ENCODE data around the gene BTK. TPM values are rescaled to one million over a fixed set of nuclear protein-coding genes. Genes with fewer than 3 reads are reported as not detected.

BTK gene
- total and polyA plus RNA-seq, 9 of the 15 experiments (the other 6 are each of a cell fraction or from before 2014, with no cell fraction given): 14.9 to 93.4 (median 65.2) TPM

DNA sequence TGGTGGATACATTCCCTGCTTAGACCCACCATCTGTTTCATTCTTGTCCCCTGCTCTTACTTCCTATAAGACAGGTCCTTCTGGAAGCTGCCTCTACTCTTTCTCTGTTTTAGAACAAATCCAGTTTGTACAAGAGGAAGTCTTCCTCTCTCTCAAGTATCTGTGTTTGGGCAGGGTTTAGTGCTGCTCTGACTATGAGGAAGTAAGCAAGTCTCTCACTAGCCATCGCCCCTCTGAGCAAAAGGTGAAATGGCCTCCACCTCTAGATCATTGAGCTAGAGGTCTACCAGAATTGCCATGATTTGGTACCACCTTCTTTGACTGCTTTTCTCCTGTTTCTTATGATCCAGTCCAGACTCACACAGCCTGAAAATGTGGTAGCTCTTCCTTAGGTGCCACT is 8.4 kb downstream of the BTK start:
- ChIA-PET POLR2A (interaction anchor here (1.8 kb wide), 1 partner anchor 13 kb away, joined by 7 read pairs; the partner anchor contains the start of gene RPL36A), CTCF (ENCODE audit: low intra/inter-chr PET ratio) (no interaction called here)
- H3K36me3 ChIP-seq (ENCODE audit: control insufficient read depth, insufficient read depth, low read length): peaks cover 14% of the 10 kb centered on the region; the same call in 1 of the 3 replicates
- no peaks in the 10 kb centered on the region for H3K9me3 ChIP-seq (replicated peaks; ENCODE audit: control insufficient read depth, insufficient read depth, low read depth, low read length)
- TF ChIP-seq DMBX1 (CRISPR knock-in tag; IDR thresholded peaks at IDR 0.05; ENCODE audit: borderline replicate concordance) (no peak), ZNF830 (CRISPR knock-in tag; IDR thresholded peaks at IDR 0.05) (no peak)
- no peak for ATAC-seq
- WGBS (ENCODE audit: insufficient coverage, low coverage, missing lambda C conversion rate): no CpG with 5 or more reads among the region's 1 CpG
- H3K9ac ChIP-seq (ENCODE audit: insufficient read depth in 1 of 2, low read depth in 2 of 2, low read length in 2 of 2): no peak overlapping the region
- H3K27ac ChIP-seq (ENCODE audit: extremely low read depth, low read depth, low read length): no peak overlapping the region
- H3K4me3 ChIP-seq: no peak overlapping the region
- H3K4me2 ChIP-seq (ENCODE audit: insufficient read depth, low read length): no peak overlapping the region
- no peaks in the 10 kb centered on the region for H3K27me3 ChIP-seq (ENCODE audit: control insufficient read depth in 2 of 2, insufficient read depth in 2 of 2, low read length in 2 of 2)
- no peak for FAIRE-seq
- peaks cover 0 to 5% of the 10 kb centered on the region in 2 experiments; a peak in 2 of 5 replicates for H3K4me1 ChIP-seq (replicated peaks in 1 of 2; ENCODE audit: control insufficient read depth in 2 of 2, insufficient read depth in 2 of 2, low read length in 2 of 2)
- no peaks in the 10 kb centered on the region for H3K9me1 ChIP-seq (ENCODE audit: control insufficient read depth, insufficient read depth, low read length)
- no TSS peak for BruUV-seq (replicated peaks)
- DNase-seq (ENCODE audit: extremely low read depth in 1 of 4, low spot score in 3 of 4): no peak
- H2AFZ ChIP-seq (ENCODE audit: low read depth, low read length): no peak overlapping the region
- intact Hi-C loops (cut with micrococcal nuclease): no loop called here
- no peaks in the 10 kb centered on the region for H4K20me1 ChIP-seq (replicated peaks; ENCODE audit: control insufficient read depth, insufficient read depth, low read length)
- H3K79me2 ChIP-seq (ENCODE audit: control insufficient read depth, insufficient read depth, low read length): peaks cover 18% of the 10 kb centered on the region
- in situ Hi-C loops (cut with MboI): no loop called here

GRCh38 chrX:101370888-101371504 is 15.0 kb downstream of the BTK start:
- H2AFZ ChIP-seq (ENCODE audit: low read depth, low read length): no peak overlapping the region
- ATAC-seq (no peak), FAIRE-seq (no peak), DNase-seq (ENCODE audit: extremely low read depth in 1 of 4, low spot score in 3 of 4) (no peak)
- no peak overlapping the region for H3K27ac ChIP-seq (ENCODE audit: extremely low read depth, low read depth, low read length)
- H3K9ac ChIP-seq (ENCODE audit: insufficient read depth in 1 of 2, low read depth in 2 of 2, low read length in 2 of 2): no peak overlapping the region
- no TSS peak for BruUV-seq (replicated peaks)
- CTCF ChIA-PET (ENCODE audit: low intra/inter-chr PET ratio): no interaction called here
- no peaks in the 10 kb centered on the region for H3K9me3 ChIP-seq (replicated peaks; ENCODE audit: control insufficient read depth, insufficient read depth, low read depth, low read length)
- H3K79me2 ChIP-seq (ENCODE audit: control insufficient read depth, insufficient read depth, low read length): no peaks in the 10 kb centered on the region
- H3K9me1 ChIP-seq (ENCODE audit: control insufficient read depth, insufficient read depth, low read length): no peaks in the 10 kb centered on the region
- H4K20me1 ChIP-seq (replicated peaks; ENCODE audit: control insufficient read depth, insufficient read depth, low read length): no peaks in the 10 kb centered on the region
- no peaks in the 10 kb centered on the region for H3K4me1 ChIP-seq (replicated peaks in 1 of 2; ENCODE audit: control insufficient read depth in 2 of 2, insufficient read depth in 2 of 2, low read length in 2 of 2)
- H3K36me3 ChIP-seq (ENCODE audit: control insufficient read depth, insufficient read depth, low read length): peaks cover 55% of the 10 kb centered on the region
- H3K4me3 ChIP-seq: no peak overlapping the region
- no peak overlapping the region for H3K4me2 ChIP-seq (ENCODE audit: insufficient read depth, low read length)
- in situ Hi-C loops (cut with MboI) (no loop called here), intact Hi-C loops (cut with micrococcal nuclease) (no loop called here)
- H3K27me3 ChIP-seq (ENCODE audit: control insufficient read depth in 2 of 2, insufficient read depth in 2 of 2, low read length in 2 of 2): no peaks in the 10 kb centered on the region
- WGBS (ENCODE audit: insufficient coverage, low coverage, missing lambda C conversion rate): 80% methylated on average over 3 of the region's 3 CpGs
- POLR2A ChIA-PET: no interaction called here
- TF ChIP-seq ZNF280A (IDR thresholded peaks at IDR 0.05; ENCODE audit: low read depth, partially characterized antibody): no peak
- TF ChIP-seq CEBPZ (IDR thresholded peaks at IDR 0.05; ENCODE audit: borderline replicate concordance, low read depth, low read length): no peak
- TF ChIP-seq RBM22 (IDR thresholded peaks at IDR 0.05; ENCODE audit: low read depth, low read length, poor library complexity, severe bottlenecking): no peak
- TF ChIP-seq TBP (optimal IDR thresholded peaks at IDR 0.05; ENCODE audit: low read depth, low read length): no peak
- no peak for TF ChIP-seq RUNX1 (IDR thresholded peaks at IDR 0.05; ENCODE audit: low read depth)
- no peak for TF ChIP-seq PPARD (CRISPR knock-in tag; IDR thresholded peaks at IDR 0.05)
- TF ChIP-seq TAF15 (IDR thresholded peaks at IDR 0.05; ENCODE audit: low read depth, low read length): no peak
